Peyer's patch (tissue), 4 donors: ENCODE results near the gene PCDHA1.

Experiments
- POLR2A ChIP-seq, 2 donors: fragments of 450-650 bp; IDR thresholded peaks; one replicate each; pipeline ENCODE4 v1.5.1; 2017; ENCODE audit warnings: antibody characterized with exemption in 2 of 2, mild to moderate bottlenecking in 2 of 2, moderate library complexity in 2 of 2
- TF ChIP-seq, protein P1 (sequence below), 6 experiments: fragments of 450-650 bp in 4 of 6; fragments of 200-600 bp in 2 of 6; sonication (generic) in 1 of 6; IDR thresholded peaks; one replicate each; pipeline ENCODE4 v1.5.1; 2017 to 2019; ENCODE audit warnings: antibody characterized with exemption in 6 of 6, mild to moderate bottlenecking in 3 of 6, moderate library complexity in 1 of 6

DNA sequence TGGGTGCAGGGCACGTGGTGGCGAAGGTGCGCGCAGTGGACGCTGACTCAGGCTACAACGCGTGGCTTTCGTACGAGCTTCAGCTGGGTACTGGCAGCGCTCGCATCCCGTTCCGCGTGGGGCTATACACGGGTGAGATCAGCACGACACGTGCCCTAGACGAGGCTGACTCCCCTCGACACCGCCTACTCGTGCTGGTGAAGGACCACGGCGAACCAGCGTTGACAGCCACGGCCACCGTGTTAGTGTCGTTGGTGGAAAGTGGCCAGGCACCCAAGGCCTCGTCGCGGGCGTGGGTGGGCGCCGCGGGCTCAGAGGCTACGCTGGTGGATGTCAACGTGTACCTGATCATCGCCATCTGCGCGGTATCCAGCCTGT is 10.8 kb downstream of the PCDHA1 start:
- TF ChIP-seq, protein P1, sequence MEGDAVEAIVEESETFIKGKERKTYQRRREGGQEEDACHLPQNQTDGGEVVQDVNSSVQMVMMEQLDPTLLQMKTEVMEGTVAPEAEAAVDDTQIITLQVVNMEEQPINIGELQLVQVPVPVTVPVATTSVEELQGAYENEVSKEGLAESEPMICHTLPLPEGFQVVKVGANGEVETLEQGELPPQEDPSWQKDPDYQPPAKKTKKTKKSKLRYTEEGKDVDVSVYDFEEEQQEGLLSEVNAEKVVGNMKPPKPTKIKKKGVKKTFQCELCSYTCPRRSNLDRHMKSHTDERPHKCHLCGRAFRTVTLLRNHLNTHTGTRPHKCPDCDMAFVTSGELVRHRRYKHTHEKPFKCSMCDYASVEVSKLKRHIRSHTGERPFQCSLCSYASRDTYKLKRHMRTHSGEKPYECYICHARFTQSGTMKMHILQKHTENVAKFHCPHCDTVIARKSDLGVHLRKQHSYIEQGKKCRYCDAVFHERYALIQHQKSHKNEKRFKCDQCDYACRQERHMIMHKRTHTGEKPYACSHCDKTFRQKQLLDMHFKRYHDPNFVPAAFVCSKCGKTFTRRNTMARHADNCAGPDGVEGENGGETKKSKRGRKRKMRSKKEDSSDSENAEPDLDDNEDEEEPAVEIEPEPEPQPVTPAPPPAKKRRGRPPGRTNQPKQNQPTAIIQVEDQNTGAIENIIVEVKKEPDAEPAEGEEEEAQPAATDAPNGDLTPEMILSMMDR (IDR thresholded peaks at IDR 0.05) = no peak
- no peak for TF ChIP-seq POLR2A (IDR thresholded peaks at IDR 0.05)
